Measurements from ENCODE around the gene GPC5. TPM values are rescaled to one million over a fixed set of nuclear protein-coding genes. Genes with fewer than 3 reads are reported as not detected.

Gene GPC5
- total and polyA plus RNA-seq, 2 experiments from 2014 or later = 0.32 TPM; not detected in 1

DNA sequence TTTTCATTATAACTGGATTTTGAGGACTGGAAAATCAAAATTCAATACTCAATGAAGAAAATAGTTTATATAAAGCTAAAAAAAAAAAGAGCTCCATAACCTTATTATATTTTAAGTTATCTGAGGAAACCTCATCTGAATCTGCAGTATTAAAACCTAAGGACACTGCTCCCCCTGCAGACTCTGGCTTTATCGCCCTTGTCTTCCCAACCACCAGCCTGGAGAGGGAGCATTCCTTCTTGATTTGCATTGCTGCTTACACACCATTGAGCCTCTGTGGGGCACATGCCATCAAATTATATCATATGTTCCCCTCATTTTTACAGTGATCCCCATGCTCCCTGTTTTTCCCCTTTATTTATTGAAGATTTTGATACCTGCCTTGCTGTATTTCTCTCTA, 956.8 kb downstream of the GPC5 start:
- no peak for DNase-seq
- WGBS, 2 experiments (ENCODE audit: low coverage in 1 of 2, low lambda C conversion rate in 2 of 2, missing lambda C conversion rate in 2 of 2) = 9 to 39% methylated on average over 1 of the region's 1 CpG
- H3K4me1 ChIP-seq (ENCODE audit: insufficient read depth) = no peaks in the 10 kb centered on the region

DNA sequence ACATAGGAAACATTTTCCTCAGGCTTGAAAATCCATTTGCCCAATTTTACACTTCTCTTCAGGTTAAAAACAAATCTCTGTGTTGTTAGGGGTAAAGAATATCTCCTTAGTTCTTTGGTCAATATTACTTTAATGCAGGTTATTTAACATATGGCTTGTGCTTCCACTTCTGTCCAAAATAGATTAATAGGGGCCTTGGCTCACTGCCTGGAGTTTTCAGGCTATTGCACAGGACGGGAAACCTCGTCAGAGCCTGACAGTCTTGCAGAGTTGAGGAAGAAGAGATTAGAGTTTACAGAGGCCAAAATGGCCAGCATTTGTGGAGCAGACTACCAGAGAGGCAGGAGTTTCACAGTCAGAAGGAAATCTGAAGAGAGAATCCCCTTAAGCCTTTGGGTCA, 964.3 kb downstream of the GPC5 start:
- no peaks in the 10 kb centered on the region for H3K9me2 ChIP-seq (ENCODE audit: insufficient read depth)
- TF ChIP-seq EZH2phosphoT487 (IDR thresholded peaks at IDR 0.05; ENCODE audit: insufficient read depth, low read depth) = no peak
- no peak for TF ChIP-seq EZH2 (IDR thresholded peaks at IDR 0.05; ENCODE audit: insufficient read depth, poor library complexity, severe bottlenecking)
- no peaks in the 10 kb centered on the region for H3K79me2 ChIP-seq (ENCODE audit: insufficient read depth)
- H3K9me3 ChIP-seq (ENCODE audit: low read depth) = no peaks in the 10 kb centered on the region
- H3K27me3 ChIP-seq (replicated peaks; ENCODE audit: insufficient read depth) = no peaks in the 10 kb centered on the region
- H3K27ac ChIP-seq = no peak overlapping the region
- H3K9ac ChIP-seq = no peak overlapping the region
- no peak overlapping the region for H3K4me3 ChIP-seq
- H2AFZ ChIP-seq = no peak overlapping the region
- no peaks in the 10 kb centered on the region for H3K4me1 ChIP-seq (ENCODE audit: insufficient read depth)
- in situ Hi-C loops (cut with MboI) = no loop called here
- WGBS, 2 experiments (ENCODE audit: low coverage in 1 of 2, low lambda C conversion rate in 2 of 2, missing lambda C conversion rate in 2 of 2) = 8 to 10% methylated on average over 2 of the region's 2 CpGs
- no peak for DNase-seq
- no peaks in the 10 kb centered on the region for H3F3A ChIP-seq (ENCODE audit: insufficient read depth)
- H3K36me3 ChIP-seq (ENCODE audit: low read depth) = no peaks in the 10 kb centered on the region
- H4K20me1 ChIP-seq (ENCODE audit: insufficient read depth) = no peaks in the 10 kb centered on the region
- H3K4me2 ChIP-seq (ENCODE audit: unreplicated experiment) = no peak overlapping the region

More for the DNA sequence above, 956.8 kb downstream of the GPC5 start:
- Histone ChIP-seq H3F3A (ENCODE audit: insufficient read depth) (no peaks in the 10 kb centered on the region), H3K27me3 (replicated peaks; ENCODE audit: insufficient read depth) (no peaks in the 10 kb centered on the region), H3K9ac (no peak overlapping the region), H3K27ac (no peak overlapping the region), H3K9me3 (ENCODE audit: low read depth) (peaks cover 6% of the 10 kb centered on the region), H3K36me3 (ENCODE audit: low read depth) (no peaks in the 10 kb centered on the region), H3K4me2 (ENCODE audit: unreplicated experiment) (no peak overlapping the region), H2AFZ (no peak overlapping the region), H4K20me1 (ENCODE audit: insufficient read depth) (no peaks in the 10 kb centered on the region), H3K4me3 (no peak overlapping the region), H3K9me2 (ENCODE audit: insufficient read depth) (peaks cover 4% of the 10 kb centered on the region; the same call in 1 of the 2 replicates), H3K79me2 (ENCODE audit: insufficient read depth) (no peaks in the 10 kb centered on the region)
- in situ Hi-C loops (cut with MboI) = no loop called here
- TF ChIP-seq EZH2phosphoT487 (IDR thresholded peaks at IDR 0.05; ENCODE audit: insufficient read depth, low read depth) (no peak), EZH2 (IDR thresholded peaks at IDR 0.05; ENCODE audit: insufficient read depth, poor library complexity, severe bottlenecking) (no peak)

DNA sequence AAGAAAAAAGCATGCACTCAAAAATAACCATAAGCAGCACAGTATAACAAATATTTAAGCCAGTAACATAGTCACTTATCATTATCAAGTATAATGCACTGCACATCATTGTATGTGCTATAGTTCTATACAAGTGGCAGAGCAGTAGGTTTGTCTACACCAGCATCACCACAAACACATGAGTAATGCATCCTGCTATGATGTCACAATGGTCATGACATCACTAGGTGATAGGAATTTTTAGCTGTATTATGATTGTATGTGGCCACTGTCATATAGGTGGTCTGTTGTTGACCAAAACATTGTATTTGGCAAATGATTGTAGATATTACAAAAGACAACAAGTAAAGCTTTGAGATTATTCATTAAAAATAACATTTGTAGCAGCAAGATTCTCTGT, 967.5 kb downstream of the GPC5 start:
- Histone ChIP-seq H3K27me3 (replicated peaks; ENCODE audit: insufficient read depth) (no peaks in the 10 kb centered on the region), H2AFZ (no peak overlapping the region), H3K4me1 (ENCODE audit: insufficient read depth) (no peaks in the 10 kb centered on the region), H3K36me3 (ENCODE audit: low read depth) (no peaks in the 10 kb centered on the region), H3K9me2 (ENCODE audit: insufficient read depth) (no peaks in the 10 kb centered on the region), H3K9me3 (ENCODE audit: low read depth) (no peaks in the 10 kb centered on the region), H4K20me1 (ENCODE audit: insufficient read depth) (no peaks in the 10 kb centered on the region), H3K79me2 (ENCODE audit: insufficient read depth) (no peaks in the 10 kb centered on the region), H3K4me3 (no peak overlapping the region), H3K9ac (no peak overlapping the region), H3K4me2 (ENCODE audit: unreplicated experiment) (no peak overlapping the region), H3K27ac (no peak overlapping the region), H3F3A (ENCODE audit: insufficient read depth) (no peaks in the 10 kb centered on the region)
- TF ChIP-seq EZH2 (IDR thresholded peaks at IDR 0.05; ENCODE audit: insufficient read depth, poor library complexity, severe bottlenecking) = no peak
- TF ChIP-seq EZH2phosphoT487 (IDR thresholded peaks at IDR 0.05; ENCODE audit: insufficient read depth, low read depth) = no peak
- in situ Hi-C loops (cut with MboI) = no loop called here
- no peak for DNase-seq

DNA sequence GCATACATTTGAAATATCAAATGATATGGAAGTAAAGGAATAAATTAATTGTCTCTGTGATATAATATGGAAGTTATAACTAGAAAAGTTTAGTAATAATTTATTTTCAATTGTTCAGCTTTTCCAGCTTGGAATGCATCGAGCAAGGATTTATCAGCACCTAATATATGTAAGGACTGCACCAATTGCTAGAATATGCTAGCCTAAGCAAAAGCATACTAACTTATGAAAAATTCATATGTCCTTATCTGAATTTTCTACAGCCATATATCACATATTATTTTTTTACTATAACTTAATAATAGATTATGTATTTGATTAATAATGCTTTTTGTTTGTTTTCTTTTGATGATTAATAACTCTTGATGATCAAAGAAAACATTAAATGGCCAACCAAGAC, 979.0 kb downstream of the GPC5 start:
- H3F3A ChIP-seq (ENCODE audit: insufficient read depth) = no peaks in the 10 kb centered on the region
- WGBS, 2 experiments (ENCODE audit: low coverage in 1 of 2, low lambda C conversion rate in 2 of 2, missing lambda C conversion rate in 2 of 2) = 19 to 24% methylated on average over 1 of the region's 1 CpG
- 0 out of 2 replicates have a peak, but pooled peaks cover 2% of the 10 kb centered on the region for H3K9me2 ChIP-seq (ENCODE audit: insufficient read depth)
- H3K9me3 ChIP-seq (ENCODE audit: low read depth) = no peaks in the 10 kb centered on the region
- H3K9ac ChIP-seq = no peak overlapping the region
- no peaks in the 10 kb centered on the region for H3K79me2 ChIP-seq (ENCODE audit: insufficient read depth)
- in situ Hi-C loops (cut with MboI) = no loop called here
- H2AFZ ChIP-seq = no peak overlapping the region
- no peak overlapping the region for H3K4me3 ChIP-seq
- TF ChIP-seq EZH2 (IDR thresholded peaks at IDR 0.05; ENCODE audit: insufficient read depth, poor library complexity, severe bottlenecking) = no peak
- TF ChIP-seq EZH2phosphoT487 (IDR thresholded peaks at IDR 0.05; ENCODE audit: insufficient read depth, low read depth) = no peak
- no peak overlapping the region for H3K27ac ChIP-seq
- H3K4me2 ChIP-seq (ENCODE audit: unreplicated experiment) = no peak overlapping the region
- no peaks in the 10 kb centered on the region for H3K27me3 ChIP-seq (replicated peaks; ENCODE audit: insufficient read depth)
- H3K4me1 ChIP-seq (ENCODE audit: insufficient read depth) = no peaks in the 10 kb centered on the region
- no peaks in the 10 kb centered on the region for H3K36me3 ChIP-seq (ENCODE audit: low read depth)
- DNase-seq = no peak
- no peaks in the 10 kb centered on the region for H4K20me1 ChIP-seq (ENCODE audit: insufficient read depth)

DNA sequence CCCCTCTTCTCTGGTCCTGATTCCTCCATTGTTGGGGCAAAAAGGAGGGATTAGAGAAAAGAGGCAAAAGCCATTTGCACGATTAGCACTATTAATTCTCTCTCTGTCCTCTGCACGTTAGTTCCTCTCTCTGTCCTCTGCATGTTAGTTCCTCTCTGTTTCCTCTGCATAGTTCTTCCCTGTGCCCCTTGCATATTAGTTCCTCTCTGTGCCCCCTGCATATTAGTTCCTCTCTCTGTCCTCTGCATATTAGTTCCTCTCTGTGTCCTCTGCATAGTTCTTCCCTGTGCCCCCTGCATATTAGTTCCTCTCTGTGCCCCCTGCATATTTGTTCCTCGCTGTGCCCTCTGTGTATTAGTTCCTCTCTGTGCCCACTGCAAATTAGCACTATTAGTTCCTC, 981.0 kb downstream of the GPC5 start:
- Histone ChIP-seq H3F3A (ENCODE audit: insufficient read depth) (no peaks in the 10 kb centered on the region), H3K4me2 (ENCODE audit: unreplicated experiment) (no peak overlapping the region), H3K36me3 (ENCODE audit: low read depth) (no peaks in the 10 kb centered on the region), H3K4me1 (ENCODE audit: insufficient read depth) (no peaks in the 10 kb centered on the region), H3K79me2 (ENCODE audit: insufficient read depth) (no peaks in the 10 kb centered on the region), H3K9me3 (ENCODE audit: low read depth) (no peaks in the 10 kb centered on the region), H3K27me3 (replicated peaks; ENCODE audit: insufficient read depth) (no peaks in the 10 kb centered on the region), H3K9me2 (ENCODE audit: insufficient read depth) (no peaks in the 10 kb centered on the region), H2AFZ (no peak overlapping the region), H3K4me3 (no peak overlapping the region), H4K20me1 (ENCODE audit: insufficient read depth) (no peaks in the 10 kb centered on the region), H3K9ac (no peak overlapping the region), H3K27ac (no peak overlapping the region)
- no peak for TF ChIP-seq EZH2phosphoT487 (IDR thresholded peaks at IDR 0.05; ENCODE audit: insufficient read depth, low read depth)
- no peak for TF ChIP-seq EZH2 (IDR thresholded peaks at IDR 0.05; ENCODE audit: insufficient read depth, poor library complexity, severe bottlenecking)
- no peak for DNase-seq
- in situ Hi-C loops (cut with MboI) = no loop called here
- 15 to 25% methylated on average over 3 of the region's 3 CpGs for WGBS, 2 experiments (ENCODE audit: low coverage in 1 of 2, low lambda C conversion rate in 2 of 2, missing lambda C conversion rate in 2 of 2)

All from GM23248 (cell line).